Measurements from ENCODE around the gene UBTD1.

UBTD1 gene

GRCh38 chr10:97601268-97602215 lies 102.8 kb downstream of the UBTD1 start:
- TF ChIP-seq, protein P1, sequence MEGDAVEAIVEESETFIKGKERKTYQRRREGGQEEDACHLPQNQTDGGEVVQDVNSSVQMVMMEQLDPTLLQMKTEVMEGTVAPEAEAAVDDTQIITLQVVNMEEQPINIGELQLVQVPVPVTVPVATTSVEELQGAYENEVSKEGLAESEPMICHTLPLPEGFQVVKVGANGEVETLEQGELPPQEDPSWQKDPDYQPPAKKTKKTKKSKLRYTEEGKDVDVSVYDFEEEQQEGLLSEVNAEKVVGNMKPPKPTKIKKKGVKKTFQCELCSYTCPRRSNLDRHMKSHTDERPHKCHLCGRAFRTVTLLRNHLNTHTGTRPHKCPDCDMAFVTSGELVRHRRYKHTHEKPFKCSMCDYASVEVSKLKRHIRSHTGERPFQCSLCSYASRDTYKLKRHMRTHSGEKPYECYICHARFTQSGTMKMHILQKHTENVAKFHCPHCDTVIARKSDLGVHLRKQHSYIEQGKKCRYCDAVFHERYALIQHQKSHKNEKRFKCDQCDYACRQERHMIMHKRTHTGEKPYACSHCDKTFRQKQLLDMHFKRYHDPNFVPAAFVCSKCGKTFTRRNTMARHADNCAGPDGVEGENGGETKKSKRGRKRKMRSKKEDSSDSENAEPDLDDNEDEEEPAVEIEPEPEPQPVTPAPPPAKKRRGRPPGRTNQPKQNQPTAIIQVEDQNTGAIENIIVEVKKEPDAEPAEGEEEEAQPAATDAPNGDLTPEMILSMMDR (IDR thresholded peaks at IDR 0.05), result no peak
- Histone ChIP-seq H3K27ac (no peak overlapping the region), H3K4me3 (no peak overlapping the region), H3K9me3 (no peaks in the 10 kb centered on the region), H3K27me3 (no peaks in the 10 kb centered on the region), H3K36me3 (no peaks in the 10 kb centered on the region), H3K4me1 (peaks cover 0 to 16% (median 6%) of the 10 kb centered on the region in 4 donors)
- intact Hi-C loops (cut with DNase I; ENCODE audit: low total_unique reads), result no loop called here
- DNase-seq, result no peak

GRCh38 chr10:97607095-97607636 lies 108.4 kb downstream of the UBTD1 start:
- Histone ChIP-seq H3K4me3 (no peak overlapping the region), H3K9me3 (no peaks in the 10 kb centered on the region), H3K27ac (no peak overlapping the region), H3K4me1 (peaks cover 0 to 29% (median 15%) of the 10 kb centered on the region in 4 donors), H3K36me3 (no peaks in the 10 kb centered on the region), H3K27me3 (no peaks in the 10 kb centered on the region)
- intact Hi-C loops (cut with DNase I; ENCODE audit: low total_unique reads), result no loop called here
- TF ChIP-seq, protein P1 (IDR thresholded peaks at IDR 0.05), result no peak
- no peak for DNase-seq

- Histone ChIP-seq H3K36me3 (peaks cover 0 to 2% (median 0%) of the 10 kb centered on the region in 3 donors), H3K9me3 (no peaks in the 10 kb centered on the region), H3K4me1 (peaks cover 0 to 31% (median 16%) of the 10 kb centered on the region in 4 donors), H3K27ac (peak overlapping the region; percentile 35 to 51), H3K4me3 (no peak overlapping the region), H3K27me3 (no peaks in the 10 kb centered on the region)
- DNase-seq, result no peak
- TF ChIP-seq, protein P1 (IDR thresholded peaks at IDR 0.05), result no peak
- intact Hi-C loops (cut with DNase I; ENCODE audit: low total_unique reads), result no loop called here
Observed at GRCh38 chr10:97608991-97609561, 110.4 kb downstream of the UBTD1 start.

GRCh38 chr10:97611473-97611872 lies 112.7 kb downstream of the UBTD1 start:
- no peak overlapping the region for H3K4me3 ChIP-seq

GRCh38 chr10:97612386-97612785 lies 113.7 kb downstream of the UBTD1 start:
- H3K36me3 ChIP-seq, result peaks cover 0 to 24% (median 0%) of the 10 kb centered on the region in 3 donors
- H3K27ac ChIP-seq, result no peak overlapping the region
- H3K9me3 ChIP-seq, result no peaks in the 10 kb centered on the region
- no peak overlapping the region for H3K4me3 ChIP-seq
- TF ChIP-seq, protein P1 (IDR thresholded peaks at IDR 0.05), result peak; percentile 53 to 78
- intact Hi-C loops (cut with DNase I; ENCODE audit: low total_unique reads), result no loop called here
- no peaks in the 10 kb centered on the region for H3K27me3 ChIP-seq
- DNase-seq, result no peak
- peaks cover 0 to 31% (median 16%) of the 10 kb centered on the region in 4 donors for H3K4me1 ChIP-seq

More at GRCh38 chr10:97611473-97611872, 112.7 kb downstream of the UBTD1 start:
- Histone ChIP-seq H3K9me3 (no peaks in the 10 kb centered on the region), H3K27me3 (no peaks in the 10 kb centered on the region), H3K36me3 (peaks cover 0 to 24% (median 0%) of the 10 kb centered on the region in 3 donors), H3K27ac (no peak overlapping the region), H3K4me1 (peaks cover 0 to 31% (median 16%) of the 10 kb centered on the region in 4 donors)
- intact Hi-C loops (cut with DNase I; ENCODE audit: low total_unique reads), result no loop called here
- TF ChIP-seq, protein P1 (IDR thresholded peaks at IDR 0.05), result no peak
- no peak for DNase-seq
